Testis (tissue), 2 donors: ENCODE data around the gene ZNF716.

Experiments used
- POLR2A ChIP-seq: fragments of 450-650 bp; IDR thresholded peaks from one replicate; pipeline ENCODE4 v1.6.1; 2017; ENCODE audit warnings: antibody characterized with exemption, mild to moderate bottlenecking, moderate library complexity
- TF ChIP-seq, protein P1 (sequence below), 3 experiments: fragments of 450-650 bp in 2 of 3; fragments of 200-600 bp in 1 of 3; sonication (generic) in 1 of 3; IDR thresholded peaks; one replicate each; pipeline ENCODE4 v1.5.1; 2016 to 2019; ENCODE audit warnings: antibody characterized with exemption in 3 of 3, mild to moderate bottlenecking in 2 of 3, moderate library complexity in 1 of 3

GRCh38 chr7:57412618-57413017 lies 37.4 kb upstream of the ZNF716 start:
- TF ChIP-seq, protein P1, sequence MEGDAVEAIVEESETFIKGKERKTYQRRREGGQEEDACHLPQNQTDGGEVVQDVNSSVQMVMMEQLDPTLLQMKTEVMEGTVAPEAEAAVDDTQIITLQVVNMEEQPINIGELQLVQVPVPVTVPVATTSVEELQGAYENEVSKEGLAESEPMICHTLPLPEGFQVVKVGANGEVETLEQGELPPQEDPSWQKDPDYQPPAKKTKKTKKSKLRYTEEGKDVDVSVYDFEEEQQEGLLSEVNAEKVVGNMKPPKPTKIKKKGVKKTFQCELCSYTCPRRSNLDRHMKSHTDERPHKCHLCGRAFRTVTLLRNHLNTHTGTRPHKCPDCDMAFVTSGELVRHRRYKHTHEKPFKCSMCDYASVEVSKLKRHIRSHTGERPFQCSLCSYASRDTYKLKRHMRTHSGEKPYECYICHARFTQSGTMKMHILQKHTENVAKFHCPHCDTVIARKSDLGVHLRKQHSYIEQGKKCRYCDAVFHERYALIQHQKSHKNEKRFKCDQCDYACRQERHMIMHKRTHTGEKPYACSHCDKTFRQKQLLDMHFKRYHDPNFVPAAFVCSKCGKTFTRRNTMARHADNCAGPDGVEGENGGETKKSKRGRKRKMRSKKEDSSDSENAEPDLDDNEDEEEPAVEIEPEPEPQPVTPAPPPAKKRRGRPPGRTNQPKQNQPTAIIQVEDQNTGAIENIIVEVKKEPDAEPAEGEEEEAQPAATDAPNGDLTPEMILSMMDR (IDR thresholded peaks at IDR 0.05), result no peak
- TF ChIP-seq POLR2A, result no peak
